ENCODE results near the gene SLC35B2. TPM values are rescaled to one million over a fixed set of nuclear protein-coding genes. Genes with fewer than 3 reads are reported as not detected.

Gene SLC35B2
- total and polyA plus RNA-seq, 9 of the 15 experiments (the other 6 are each of a cell fraction or from before 2014, with no cell fraction given), result 14.5 to 59.1 (median 47.1) TPM

DNA sequence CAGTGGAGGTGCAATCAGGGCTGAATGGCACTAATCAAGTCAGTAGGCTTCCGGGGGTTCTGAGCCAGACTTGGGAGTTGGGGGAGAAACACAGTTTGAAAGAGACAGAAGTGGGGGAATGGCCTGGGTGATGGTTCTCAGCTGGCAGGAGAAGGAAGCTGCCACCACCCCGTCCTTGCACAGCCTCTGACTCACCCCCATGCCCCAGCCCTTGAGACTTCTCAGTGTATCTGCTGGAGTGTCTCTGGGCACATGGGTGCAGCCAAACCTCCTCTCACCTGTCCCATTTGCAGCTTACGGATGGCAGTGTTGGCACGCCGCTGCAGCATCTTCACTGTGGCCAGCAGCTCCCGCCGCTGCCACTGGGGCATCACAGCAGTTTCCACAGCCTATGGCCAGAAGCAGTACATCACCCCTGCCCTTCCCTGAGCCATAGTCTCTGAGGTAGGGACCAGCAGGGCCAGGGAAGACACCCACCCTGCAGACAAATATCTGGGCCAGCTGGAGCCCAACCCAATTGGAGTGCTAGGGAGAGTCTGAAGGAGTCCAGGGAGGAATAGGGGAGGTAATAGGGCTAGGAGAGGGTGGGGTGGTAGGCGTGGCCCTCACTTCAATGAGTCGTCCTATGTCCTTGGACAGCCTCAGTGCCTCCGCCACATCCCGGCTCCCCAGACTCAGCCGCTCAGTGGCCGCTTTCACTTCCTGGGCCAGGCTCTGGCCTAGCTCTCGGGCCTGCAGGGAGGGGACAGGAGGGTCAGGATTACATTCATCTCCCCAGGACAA lies 44.6 kb upstream of the SLC35B2 start (continued):
- TF ChIP-seq ETV5 (CRISPR knock-in tag; IDR thresholded peaks at IDR 0.05; ENCODE audit: low read depth) (no peak), RB1 (IDR thresholded peaks at IDR 0.05; ENCODE audit: low read depth) (no peak), CCNT2 (IDR thresholded peaks at IDR 0.05; ENCODE audit: borderline replicate concordance, extremely low read depth, insufficient read length, low read depth, low read length) (no peak), CBX5 (IDR thresholded peaks at IDR 0.05; ENCODE audit: borderline replicate concordance, low read depth) (no peak)
- TF ChIP-seq, protein P1, sequence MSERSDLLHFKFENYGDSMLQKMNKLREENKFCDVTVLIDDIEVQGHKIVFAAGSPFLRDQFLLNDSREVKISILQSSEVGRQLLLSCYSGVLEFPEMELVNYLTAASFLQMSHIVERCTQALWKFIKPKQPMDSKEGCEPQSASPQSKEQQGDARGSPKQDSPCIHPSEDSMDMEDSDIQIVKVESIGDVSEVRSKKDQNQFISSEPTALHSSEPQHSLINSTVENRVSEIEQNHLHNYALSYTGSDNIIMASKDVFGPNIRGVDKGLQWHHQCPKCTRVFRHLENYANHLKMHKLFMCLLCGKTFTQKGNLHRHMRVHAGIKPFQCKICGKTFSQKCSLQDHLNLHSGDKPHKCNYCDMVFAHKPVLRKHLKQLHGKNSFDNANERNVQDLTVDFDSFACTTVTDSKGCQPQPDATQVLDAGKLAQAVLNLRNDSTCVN (CRISPR knock-in tag; IDR thresholded peaks at IDR 0.05), result no peak

DNA sequence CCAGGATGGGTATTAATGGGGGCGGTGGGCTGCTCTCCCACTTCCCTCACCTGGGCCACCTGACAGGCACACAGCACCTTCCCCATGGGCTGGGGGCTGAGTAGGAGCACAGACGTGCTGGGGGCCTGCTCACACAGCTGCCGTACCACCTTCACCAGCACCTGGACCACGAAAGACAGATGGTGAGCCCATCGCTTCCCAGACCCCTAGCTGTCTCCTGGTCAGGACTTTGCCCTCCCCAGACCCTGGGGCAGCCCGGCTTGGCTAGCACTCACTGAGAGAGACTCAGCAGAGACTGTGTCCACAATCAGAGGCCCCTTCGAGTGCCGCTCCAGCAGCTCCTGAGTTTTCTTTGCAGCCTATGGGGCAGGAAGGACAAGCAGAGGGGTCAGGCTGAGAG lies 43.8 kb upstream of the SLC35B2 start:
- peaks cover 61% of the 10 kb centered on the region for H3K36me3 ChIP-seq (ENCODE audit: control insufficient read depth, insufficient read depth, low read length)
- H3K27ac ChIP-seq (ENCODE audit: extremely low read depth, low read depth, low read length), result no peak overlapping the region
- intact Hi-C loops (cut with micrococcal nuclease) (no loop called here), in situ Hi-C loops (cut with MboI) (no loop called here)
- no peak overlapping the region for H3K4me3 ChIP-seq
- H3K27me3 ChIP-seq (ENCODE audit: control insufficient read depth in 2 of 2, insufficient read depth in 2 of 2, low read length in 2 of 2), result peaks cover 15 to 20% of the 10 kb centered on the region in 2 experiments; a peak in 4 of 5 replicates
- no peak overlapping the region for H2AFZ ChIP-seq (ENCODE audit: low read depth, low read length)
- no peaks in the 10 kb centered on the region for H3K9me1 ChIP-seq (ENCODE audit: control insufficient read depth, insufficient read depth, low read length)
- ChIA-PET CTCF (ENCODE audit: low intra/inter-chr PET ratio) (no interaction called here), POLR2A (interaction anchor here (0.7 to 2.3 kb wide), 8 partner anchors 8 to 53 kb away, joined by 3 to 7 read pairs (median 4); no protein-coding TSS in a partner anchor)
- H3K9ac ChIP-seq (ENCODE audit: insufficient read depth in 1 of 2, low read depth in 2 of 2, low read length in 2 of 2), result no peak overlapping the region
- H4K20me1 ChIP-seq (replicated peaks; ENCODE audit: control insufficient read depth, insufficient read depth, low read length), result 0 out of 2 replicates have a peak, but pooled peaks cover 4% of the 10 kb centered on the region
- H3K4me2 ChIP-seq (ENCODE audit: insufficient read depth, low read length), result no peak overlapping the region
- no peaks in the 10 kb centered on the region for H3K9me3 ChIP-seq (replicated peaks; ENCODE audit: control insufficient read depth, insufficient read depth, low read depth, low read length)
- FAIRE-seq, result no peak
- peaks cover 2 to 27% of the 10 kb centered on the region in 2 experiments; a peak in 4 of 5 replicates for H3K4me1 ChIP-seq (replicated peaks in 1 of 2; ENCODE audit: control insufficient read depth in 2 of 2, insufficient read depth in 2 of 2, low read length in 2 of 2)
- 92% methylated on average over 8 of the region's 8 CpGs for WGBS (ENCODE audit: insufficient coverage, low coverage, missing lambda C conversion rate)
- no peaks in the 10 kb centered on the region for H3K79me2 ChIP-seq (ENCODE audit: control insufficient read depth, insufficient read depth, low read length)
- ATAC-seq, result no peak
- TF ChIP-seq TCF3 (CRISPR knock-in tag; IDR thresholded peaks at IDR 0.05) (no peak), TFAM (CRISPR knock-in tag; conservative IDR thresholded peaks at IDR 0.05) (no peak), TGIF2 (CRISPR knock-in tag; IDR thresholded peaks at IDR 0.05) (no peak)
- DNase-seq (ENCODE audit: extremely low read depth in 1 of 4, low spot score in 3 of 4), result no peak
- BruUV-seq (replicated peaks), result no TSS peak

All from K562 (cell line).